ENCODE data around the gene SHROOM4. TPM values are rescaled to one million over a fixed set of nuclear protein-coding genes. Genes with fewer than 3 reads are reported as not detected.

Gene SHROOM4
- total and polyA plus RNA-seq, 9 of the 15 experiments (the other 6 are each of a cell fraction or from before 2014, with no cell fraction given), result not detected

DNA sequence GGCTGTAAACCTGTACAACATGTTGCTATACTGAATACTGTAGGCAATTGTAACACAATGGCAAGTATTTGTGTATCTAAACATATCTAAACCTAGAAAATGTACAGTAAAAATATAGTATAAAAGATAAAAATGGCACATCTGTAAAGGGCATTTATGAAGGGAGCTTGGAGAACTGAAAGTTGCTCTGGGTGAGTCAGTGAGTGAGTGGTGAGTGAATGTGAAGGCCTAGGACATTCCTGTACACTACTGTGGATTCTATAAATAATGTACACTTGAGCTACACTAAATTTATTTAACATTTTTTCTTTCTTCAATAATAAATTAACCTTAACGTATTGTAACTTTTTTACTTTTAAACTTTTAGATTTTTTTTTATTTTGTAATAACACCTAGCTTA is 5.0 kb upstream of the SHROOM4 start (continued):
- no peak for TF ChIP-seq FOXM1 (IDR thresholded peaks at IDR 0.05; ENCODE audit: low read depth)
- no peak for TF ChIP-seq FOXM1 (CRISPR knock-in tag; IDR thresholded peaks at IDR 0.05; ENCODE audit: low read depth)
- no peak for TF ChIP-seq XRCC3 (IDR thresholded peaks at IDR 0.05)
- no peak for TF ChIP-seq PHF21A (IDR thresholded peaks at IDR 0.05; ENCODE audit: borderline replicate concordance, low read depth)
- TF ChIP-seq ZNF174 (CRISPR knock-in tag; IDR thresholded peaks at IDR 0.05), result no peak
- no peak for TF ChIP-seq ZNF785 (CRISPR knock-in tag; IDR thresholded peaks at IDR 0.05)
- no peak for TF ChIP-seq MAZ (CRISPR knock-in tag; conservative IDR thresholded peaks at IDR 0.05 in 1 of 2, IDR thresholded peaks at IDR 0.05 in 1 of 2)
- no peak for TF ChIP-seq ZSCAN32 (CRISPR knock-in tag; IDR thresholded peaks at IDR 0.05)
- TF ChIP-seq, protein P1, sequence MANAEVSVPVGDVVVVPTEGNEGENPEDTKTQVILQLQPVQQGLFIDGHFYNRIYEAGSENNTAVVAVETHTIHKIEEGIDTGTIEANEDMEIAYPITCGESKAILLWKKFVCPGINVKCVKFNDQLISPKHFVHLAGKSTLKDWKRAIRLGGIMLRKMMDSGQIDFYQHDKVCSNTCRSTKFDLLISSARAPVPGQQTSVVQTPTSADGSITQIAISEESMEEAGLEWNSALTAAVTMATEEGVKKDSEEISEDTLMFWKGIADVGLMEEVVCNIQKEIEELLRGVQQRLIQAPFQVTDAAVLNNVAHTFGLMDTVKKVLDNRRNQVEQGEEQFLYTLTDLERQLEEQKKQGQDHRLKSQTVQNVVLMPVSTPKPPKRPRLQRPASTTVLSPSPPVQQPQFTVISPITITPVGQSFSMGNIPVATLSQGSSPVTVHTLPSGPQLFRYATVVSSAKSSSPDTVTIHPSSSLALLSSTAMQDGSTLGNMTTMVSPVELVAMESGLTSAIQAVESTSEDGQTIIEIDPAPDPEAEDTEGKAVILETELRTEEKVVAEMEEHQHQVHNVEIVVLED (CRISPR knock-in tag; IDR thresholded peaks at IDR 0.05), result no peak

DNA sequence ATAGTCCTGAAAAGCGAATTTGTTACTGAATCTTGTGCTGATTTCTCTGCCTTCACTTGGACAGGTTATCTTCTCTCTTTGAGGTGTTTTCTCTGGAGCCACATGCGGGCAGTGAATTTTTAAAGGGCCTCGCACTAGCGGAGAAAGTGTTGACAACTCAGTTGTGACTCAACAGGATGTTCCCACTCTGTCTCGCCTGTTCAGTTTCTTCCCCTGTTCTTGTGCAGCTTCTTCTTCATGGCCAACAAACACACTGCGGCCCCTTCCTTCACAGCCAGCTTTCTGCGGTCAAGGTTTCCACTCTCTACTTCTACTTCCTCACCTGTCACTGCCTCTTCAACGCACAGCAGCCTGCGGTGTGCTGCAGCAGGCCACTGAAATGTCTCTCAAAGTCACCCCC is 1.1 kb upstream of the SHROOM4 start:
- Histone ChIP-seq H3K4me3 (no peak overlapping the region), H4K20me1 (replicated peaks; ENCODE audit: control insufficient read depth, insufficient read depth, low read length) (no peaks in the 10 kb centered on the region), H3K4me1 (replicated peaks in 1 of 2; ENCODE audit: control insufficient read depth in 2 of 2, insufficient read depth in 2 of 2, low read length in 2 of 2) (no peaks in the 10 kb centered on the region; a peak in 1 of 5 replicates), H3K9ac (ENCODE audit: insufficient read depth in 1 of 2, low read depth in 2 of 2, low read length in 2 of 2) (no peak overlapping the region), H3K9me3 (replicated peaks; ENCODE audit: control insufficient read depth, insufficient read depth, low read depth, low read length) (no peaks in the 10 kb centered on the region), H3K4me2 (ENCODE audit: insufficient read depth, low read length) (no peak overlapping the region), H3K27ac (ENCODE audit: extremely low read depth, low read depth, low read length) (no peak overlapping the region), H3K9me1 (ENCODE audit: control insufficient read depth, insufficient read depth, low read length) (no peaks in the 10 kb centered on the region), H3K79me2 (ENCODE audit: control insufficient read depth, insufficient read depth, low read length) (no peaks in the 10 kb centered on the region), H3K36me3 (ENCODE audit: control insufficient read depth, insufficient read depth, low read length) (no peaks in the 10 kb centered on the region), H2AFZ (ENCODE audit: low read depth, low read length) (no peak overlapping the region), H3K27me3 (ENCODE audit: control insufficient read depth in 2 of 2, insufficient read depth in 2 of 2, low read length in 2 of 2) (peaks cover 0 to 18% of the 10 kb centered on the region in 2 experiments; a peak in 2 of 5 replicates)
- CTCF ChIA-PET (ENCODE audit: low intra/inter-chr PET ratio), result no interaction called here
- intact Hi-C loops (cut with micrococcal nuclease) (no loop called here), in situ Hi-C loops (cut with MboI) (no loop called here)
- 0% methylated on average over 8 of the region's 9 CpGs for WGBS (ENCODE audit: insufficient coverage, low coverage, missing lambda C conversion rate)
- DNase-seq (ENCODE audit: extremely low read depth in 1 of 4, low spot score in 3 of 4) (no peak), ATAC-seq (no peak), FAIRE-seq (no peak)
- no TSS peak for BruUV-seq (replicated peaks)
- POLR2A ChIA-PET, result no interaction called here
- no peak for TF ChIP-seq LEF1 (IDR thresholded peaks at IDR 0.05)
- no peak for TF ChIP-seq ZNF146 (CRISPR knock-in tag; IDR thresholded peaks at IDR 0.05; ENCODE audit: unreplicated experiment)
- TF ChIP-seq HOXB6 (CRISPR knock-in tag; IDR thresholded peaks at IDR 0.05; ENCODE audit: borderline replicate concordance), result no peak
- no peak for TF ChIP-seq NCOA4 (IDR thresholded peaks at IDR 0.05; ENCODE audit: partially characterized antibody)
- TF ChIP-seq, protein P2, sequence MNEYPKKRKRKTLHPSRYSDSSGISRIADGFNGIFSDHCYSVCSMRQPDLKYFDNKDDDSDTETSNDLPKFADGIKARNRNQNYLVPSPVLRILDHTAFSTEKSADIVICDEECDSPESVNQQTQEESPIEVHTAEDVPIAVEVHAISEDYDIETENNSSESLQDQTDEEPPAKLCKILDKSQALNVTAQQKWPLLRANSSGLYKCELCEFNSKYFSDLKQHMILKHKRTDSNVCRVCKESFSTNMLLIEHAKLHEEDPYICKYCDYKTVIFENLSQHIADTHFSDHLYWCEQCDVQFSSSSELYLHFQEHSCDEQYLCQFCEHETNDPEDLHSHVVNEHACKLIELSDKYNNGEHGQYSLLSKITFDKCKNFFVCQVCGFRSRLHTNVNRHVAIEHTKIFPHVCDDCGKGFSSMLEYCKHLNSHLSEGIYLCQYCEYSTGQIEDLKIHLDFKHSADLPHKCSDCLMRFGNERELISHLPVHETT (CRISPR knock-in tag; conservative IDR thresholded peaks at IDR 0.05 in 1 of 2, IDR thresholded peaks at IDR 0.05 in 1 of 2), result no peak
- TF ChIP-seq ZNF316 (IDR thresholded peaks at IDR 0.05), result no peak
- TF ChIP-seq MEF2D (tag; conservative IDR thresholded peaks at IDR 0.05; ENCODE audit: low read depth), result no peak
- no peak for TF ChIP-seq NONO (IDR thresholded peaks at IDR 0.05; ENCODE audit: low read depth in 2 of 2, low read length in 1 of 2)
- TF ChIP-seq ZBTB7A (IDR thresholded peaks at IDR 0.05; ENCODE audit: borderline replicate concordance, control insufficient read depth, low read depth, low read length), result no peak
- TF ChIP-seq DNMT1 (IDR thresholded peaks at IDR 0.05), result no peak
- no peak for TF ChIP-seq PHB2 (IDR thresholded peaks at IDR 0.05; ENCODE audit: low read depth)

Measured in K562 (cell line).